Fibroblast of lung (primary cell): Measurements from ENCODE around the gene UNG. TPM values are rescaled to one million over a fixed set of nuclear protein-coding genes. Genes with fewer than 3 reads are reported as not detected.

Experiments used
- DNase-seq, 2 donors: peaks; one replicate each; pipeline versions ENCODE4 v3.0.0 to v3.0.0-alpha.2; 2010; ENCODE audit warnings: low read depth in 2 of 2
- H2AFZ ChIP-seq: 2 replicates; pipeline ENCODE4 v1.5.1; 2012; ENCODE audit warnings: low read length, control low read depth, inconsistent platforms
- H3K27ac ChIP-seq: 2 replicates; pipeline ENCODE4 v1.5.1; 2011; ENCODE audit warnings: low read length, control low read depth; ENCODE audit not compliant: insufficient read depth
- H3K27me3 ChIP-seq: 2 replicates; pipeline ENCODE4 v1.5.1; 2011; ENCODE audit warnings: mild to moderate bottlenecking, low read length; ENCODE audit not compliant: control insufficient read depth, insufficient read depth
- H3K36me3 ChIP-seq: 2 replicates; pipeline ENCODE4 v1.5.1; 2011; ENCODE audit warnings: low read length; ENCODE audit not compliant: control insufficient read depth, insufficient read depth
- H3K4me1 ChIP-seq: 2 replicates; pipeline ENCODE4 v1.5.1; 2011; ENCODE audit warnings: low read length; ENCODE audit not compliant: control insufficient read depth, insufficient read depth; ENCODE audit errors: extremely low read depth
- H3K4me2 ChIP-seq: 2 replicates; pipeline ENCODE4 v1.5.1; 2011; ENCODE audit warnings: low read length, control low read depth; ENCODE audit not compliant: insufficient read depth; ENCODE audit errors: extremely low read depth
- H3K4me3 ChIP-seq, 4 experiments: fragments of 200-600 bp in 1 of 4; sonication (generic) in 1 of 4; replicated peaks in 1 of 4; 2 replicates each; pipeline ENCODE4 v1.5.1; 2011 to 2016; ENCODE audit warnings: low read length in 4 of 4, low read depth in 3 of 4, mild to moderate bottlenecking in 3 of 4, control low read depth in 2 of 4, inconsistent platforms in 1 of 4, mixed read lengths in 1 of 4; ENCODE audit not compliant: insufficient read depth in 1 of 4; ENCODE audit errors: control extremely low read depth in 1 of 4
- H3K79me2 ChIP-seq: 2 replicates; pipeline ENCODE4 v1.5.1; 2012; ENCODE audit warnings: mild to moderate bottlenecking, low read length, inconsistent platforms; ENCODE audit not compliant: control insufficient read depth, insufficient read depth
- H3K9ac ChIP-seq: 2 replicates; pipeline ENCODE4 v1.5.1; 2011; ENCODE audit warnings: mild to moderate bottlenecking, low read length, control low read depth; ENCODE audit not compliant: insufficient read depth
- H3K9me3 ChIP-seq: 2 replicates; pipeline ENCODE4 v1.5.1; 2012; ENCODE audit warnings: low read depth, low read length; ENCODE audit not compliant: control insufficient read depth, insufficient read depth
- H4K20me1 ChIP-seq: 2 replicates; pipeline ENCODE4 v1.5.1; 2011; ENCODE audit warnings: low read length; ENCODE audit not compliant: control insufficient read depth, insufficient read depth; ENCODE audit errors: extremely low read depth
- CTCF ChIP-seq, 2 donors: IDR thresholded peaks in 1 of 2; conservative IDR thresholded peaks in 1 of 2; 1 replicate in 1 of 2; 2 replicates in 1 of 2; pipeline ENCODE4 v1.5.1; 2011 to 2012; ENCODE audit warnings: low read length in 2 of 2, control low read depth in 1 of 2, inconsistent platforms in 1 of 2, low read depth in 1 of 2, mild to moderate bottlenecking in 1 of 2
- EZH2 ChIP-seq: IDR thresholded peaks from 2 replicates; pipeline ENCODE4 v1.5.1; 2012; ENCODE audit warnings: low read length, control low read depth, mild to moderate bottlenecking; ENCODE audit errors: missing control alignments
- polyA plus RNA-seq, 2 donors: library from polyadenylated mRNA; depleted of rRNA in 1 of 2; stranded (reverse) in 1 of 2; unstranded in 1 of 2; fragments of >200 nt; gene quantifications; 2 replicates each; pipeline ENCODE4 v1.2.1, GENCODE V29; 2011 to 2012; ENCODE audit warnings: missing spikeins in 1 of 2
- total RNA-seq: library from RNA; depleted of rRNA; stranded (reverse); fragments of >200 nt; gene quantifications from 2 replicates; pipeline ENCODE4 v1.2.1, GENCODE V29; 2014

The UNG gene
- total and polyA plus RNA-seq, 2 donors (not counting 1 experiment from before 2014, with no cell fraction given): 16.0 to 23.5 TPM

GRCh38 chr12:109120557-109120956, 23.2 kb downstream of the UNG start:
- Histone ChIP-seq H2AFZ (no peak overlapping the region), H3K4me1 (no peaks in the 10 kb centered on the region), H3K27me3 (no peaks in the 10 kb centered on the region), H3K9ac (no peak overlapping the region), H3K27ac (no peak overlapping the region), H3K4me2 (no peak overlapping the region), H3K4me3 (no peak overlapping the region), H3K36me3 (no peaks in the 10 kb centered on the region), H3K79me2 (no peaks in the 10 kb centered on the region), H3K9me3 (no peaks in the 10 kb centered on the region), H4K20me1 (no peaks in the 10 kb centered on the region)
- DNase-seq: no peak
- no peak for TF ChIP-seq EZH2
- no peak for TF ChIP-seq CTCF (conservative IDR thresholded peaks at IDR 0.05 in 1 of 2, IDR thresholded peaks at IDR 0.05 in 1 of 2; ENCODE audit: low read depth in 1 of 2, low read length in 2 of 2)

- Histone ChIP-seq H3K4me3 (no peak overlapping the region), H3K27ac (no peak overlapping the region), H3K4me1 (no peaks in the 10 kb centered on the region), H4K20me1 (no peaks in the 10 kb centered on the region), H3K9me3 (no peaks in the 10 kb centered on the region), H3K79me2 (no peaks in the 10 kb centered on the region), H2AFZ (no peak overlapping the region), H3K9ac (no peak overlapping the region), H3K36me3 (no peaks in the 10 kb centered on the region), H3K4me2 (no peak overlapping the region), H3K27me3 (peaks cover 3% of the 10 kb centered on the region)
- no peak for DNase-seq
- TF ChIP-seq CTCF (conservative IDR thresholded peaks at IDR 0.05 in 1 of 2, IDR thresholded peaks at IDR 0.05 in 1 of 2; ENCODE audit: low read depth in 1 of 2, low read length in 2 of 2) (no peak), EZH2 (no peak)
These were observed 24.0 kb downstream of the UNG start for GRCh38 chr12:109121346-109121880.

GRCh38 chr12:109124878-109125648, 27.7 kb downstream of the UNG start:
- Histone ChIP-seq H3K9ac (no peak overlapping the region), H3K79me2 (no peaks in the 10 kb centered on the region), H3K4me1 (no peaks in the 10 kb centered on the region), H2AFZ (no peak overlapping the region), H3K4me2 (no peak overlapping the region), H3K36me3 (no peaks in the 10 kb centered on the region), H3K27me3 (peaks cover 4% of the 10 kb centered on the region), H3K4me3 (no peak overlapping the region), H3K27ac (no peak overlapping the region), H4K20me1 (no peaks in the 10 kb centered on the region), H3K9me3 (no peaks in the 10 kb centered on the region)
- no peak for TF ChIP-seq CTCF (conservative IDR thresholded peaks at IDR 0.05 in 1 of 2, IDR thresholded peaks at IDR 0.05 in 1 of 2; ENCODE audit: low read depth in 1 of 2, low read length in 2 of 2)
- TF ChIP-seq EZH2: no peak
- DNase-seq: no peak
